SH-SY5Y (cell line): ENCODE results near the gene ZNF296.
A peak's percentile ranks its signal among the peaks of the same experiment; 100 is the strongest.

ENCODE experiments used
- GATA2 ChIP-seq: IDR thresholded peaks from 2 replicates; pipeline ENCODE4 v1.6.1; 2011; ENCODE audit warnings: mild to moderate bottlenecking, low read depth, low read length
- GATA3 ChIP-seq: IDR thresholded peaks from 2 replicates; pipeline ENCODE4 v1.6.1; 2011; ENCODE audit warnings: low read depth, mild to moderate bottlenecking, low read length, moderate library complexity

DNA sequence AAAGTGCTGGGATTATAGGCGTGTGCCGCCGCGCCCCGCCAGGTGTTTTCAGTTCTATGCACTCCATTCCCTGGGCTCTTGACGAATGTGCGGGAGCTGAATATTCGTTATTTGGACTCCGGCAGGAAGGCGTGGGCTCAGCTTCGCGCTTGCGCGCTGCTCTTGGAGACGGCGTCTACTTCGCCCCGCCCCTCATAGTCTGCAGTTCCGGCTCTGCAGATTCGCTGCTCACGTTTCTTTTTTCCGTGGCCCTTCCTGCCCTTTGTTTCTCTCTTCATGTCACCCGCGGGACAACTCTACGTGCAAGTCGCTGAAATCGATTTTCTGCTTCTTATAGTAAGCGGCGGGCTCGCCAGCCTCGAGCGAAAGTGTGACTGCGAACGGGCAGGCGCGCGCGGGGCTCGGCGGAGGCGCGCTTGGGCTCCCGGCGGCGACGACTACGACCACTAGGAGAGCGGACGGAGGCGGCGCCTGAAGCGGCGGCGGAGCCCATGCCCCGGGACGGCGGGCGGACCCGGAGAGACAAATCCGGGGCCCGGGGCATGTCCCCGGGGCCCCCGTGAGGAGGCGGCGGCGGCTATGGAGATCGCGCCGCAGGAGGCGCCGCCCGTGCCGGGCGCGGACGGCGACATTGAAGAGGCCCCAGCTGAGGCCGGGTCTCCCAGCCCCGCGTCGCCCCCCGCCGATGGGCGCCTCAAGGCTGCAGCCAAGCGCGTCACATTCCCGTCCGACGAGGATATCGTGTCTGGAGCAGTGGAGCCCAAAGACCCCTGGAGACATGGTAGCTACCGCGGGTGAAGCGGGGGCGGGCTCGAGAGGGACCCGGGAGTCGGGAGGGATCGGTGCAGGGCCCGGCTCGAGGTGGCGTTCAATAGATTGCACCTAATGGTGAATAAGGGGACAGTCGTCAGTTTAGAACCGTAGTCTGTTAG is 16.7 kb upstream of the ZNF296 start, which contains the start of gene PPP1R37:
- TF ChIP-seq GATA2 (peak; percentile 7; the same call in 1 of the 2 replicates), GATA3 (no peak)
